ENCODE results near the gene GRIA4. TPM values are rescaled to one million over a fixed set of nuclear protein-coding genes. Genes with fewer than 3 reads are reported as not detected.

Gene GRIA4
- polyA plus RNA-seq, 1 of the 3 experiments (the other 2 are of a cell fraction), result 0.02 TPM

- no peaks in the 10 kb centered on the region for H3K9me3 ChIP-seq
- H3K4me3 ChIP-seq (ENCODE audit: low read depth in 2 of 2, low read length in 1 of 2), result no peak overlapping the region
- no peak overlapping the region for H3K4me2 ChIP-seq
- H3K79me2 ChIP-seq (ENCODE audit: insufficient read depth), result no peaks in the 10 kb centered on the region
- 32% methylated on average over 2 of the region's 2 CpGs for WGBS (ENCODE audit: low lambda C conversion rate)
- H3K36me3 ChIP-seq (replicated peaks in 1 of 2; ENCODE audit: control insufficient read depth in 1 of 2, insufficient read depth in 2 of 2, low read length in 1 of 2), result no peaks in the 10 kb centered on the region
- H2AFZ ChIP-seq (ENCODE audit: low read depth), result no peak overlapping the region
- TF ChIP-seq MAX (IDR thresholded peaks at IDR 0.05; ENCODE audit: low read depth), result no peak
- no peak for TF ChIP-seq JUND (IDR thresholded peaks at IDR 0.05)
- TF ChIP-seq USF2 (IDR thresholded peaks at IDR 0.05; ENCODE audit: borderline replicate concordance, low read depth, low read length), result no peak
- no peak for TF ChIP-seq EZH2phosphoT487 (IDR thresholded peaks at IDR 0.05; ENCODE audit: borderline replicate concordance, low read depth)
- TF ChIP-seq ELF1 (IDR thresholded peaks at IDR 0.05), result no peak
- TF ChIP-seq MEF2A (IDR thresholded peaks at IDR 0.05; ENCODE audit: borderline replicate concordance, low read depth), result no peak
- no peak for TF ChIP-seq POLR2AphosphoS5 (IDR thresholded peaks at IDR 0.05; ENCODE audit: low read depth, low read length)
- no peak for TF ChIP-seq GATA2 (CRISPR knock-in tag; IDR thresholded peaks at IDR 0.05)
- no peak for TF ChIP-seq FOXM1 (IDR thresholded peaks at IDR 0.05; ENCODE audit: low read depth)
- TF ChIP-seq RCOR1 (IDR thresholded peaks at IDR 0.05; ENCODE audit: low read length), result no peak
- no peak for TF ChIP-seq PBX3 (IDR thresholded peaks at IDR 0.05)
- TF ChIP-seq MXI1 (IDR thresholded peaks at IDR 0.05; ENCODE audit: low read depth, low read length), result no peak
- TF ChIP-seq FOSL2 (IDR thresholded peaks at IDR 0.05; ENCODE audit: borderline replicate concordance, low read depth), result no peak
- TF ChIP-seq NRF1 (IDR thresholded peaks at IDR 0.05; ENCODE audit: low read depth, low read length), result no peak
- no peak for TF ChIP-seq CTCF (IDR thresholded peaks at IDR 0.05)
- TF ChIP-seq GABPA (IDR thresholded peaks at IDR 0.05; ENCODE audit: low read depth), result no peak
- TF ChIP-seq RFX5 (IDR thresholded peaks at IDR 0.05; ENCODE audit: low read length), result no peak
- TF ChIP-seq TAF1 (IDR thresholded peaks at IDR 0.05; ENCODE audit: borderline replicate concordance, low read depth, low read length), result no peak
- H3F3A ChIP-seq (replicated peaks; ENCODE audit: insufficient read depth), result no peaks in the 10 kb centered on the region
- ChIA-PET CTCF (no interaction called here), POLR2A (no interaction called here)
- no peaks in the 10 kb centered on the region; a peak in 1 of 4 replicates for H3K4me1 ChIP-seq (ENCODE audit: control insufficient read depth in 1 of 2, insufficient read depth in 2 of 2, low read depth in 1 of 2, low read length in 1 of 2)
- no peaks in the 10 kb centered on the region for H4K20me1 ChIP-seq (ENCODE audit: insufficient read depth)
- no peaks in the 10 kb centered on the region for H3K9me2 ChIP-seq
- no peak overlapping the region for H3K9ac ChIP-seq
- no peak for DNase-seq
- H3K27ac ChIP-seq (ENCODE audit: low read depth in 2 of 2, low read length in 1 of 2), result no peak overlapping the region
- H3K27me3 ChIP-seq (ENCODE audit: insufficient read depth), result no peaks in the 10 kb centered on the region
Observed at GRCh38 chr11:105636496-105636895, 26.6 kb downstream of the GRIA4 start.

Data from SK-N-SH (cell line).